LNCaP clone FGC (cell line): ENCODE results near the gene ZNF148.

Experiments
- DNase-seq: peaks from one replicate; pipeline ENCODE4 v3.0.0-alpha.2; 2011; ENCODE audit warnings: low read depth
- H3K4me3 ChIP-seq: 2 replicates; pipeline ENCODE4 v1.5.1; 2011; ENCODE audit warnings: mild to moderate bottlenecking, low read depth, low read length, control low read depth
- TF ChIP-seq, protein P1 (sequence below): IDR thresholded peaks from 2 replicates; pipeline ENCODE4 v1.5.1; 2012; ENCODE audit warnings: mild to moderate bottlenecking; ENCODE audit not compliant: control insufficient read depth, insufficient read depth; ENCODE audit errors: extremely low read depth

ZNF148 gene

DNA sequence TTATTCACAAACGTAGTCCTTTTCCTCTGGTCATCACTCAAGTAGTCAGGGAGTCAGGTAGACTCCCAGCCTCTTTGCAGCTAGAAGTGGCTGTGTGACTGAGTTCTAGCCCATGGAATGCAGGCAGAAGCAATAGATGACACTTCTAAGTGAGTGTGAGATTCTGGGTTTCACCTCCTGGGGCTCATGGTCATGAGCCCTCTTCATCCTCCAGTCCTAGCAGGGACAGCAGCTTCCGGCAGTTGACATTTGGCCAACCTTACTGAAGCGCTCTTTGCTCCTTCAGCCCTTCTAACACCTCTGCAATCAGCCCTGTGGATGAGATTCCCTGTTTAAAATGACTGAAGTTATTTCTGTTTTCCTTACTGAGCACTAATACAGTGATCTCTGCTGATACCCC lies 184.3 kb downstream of the ZNF148 start:
- DNase-seq, result no peak
- H3K4me3 ChIP-seq, result no peak overlapping the region
- TF ChIP-seq, protein P1, sequence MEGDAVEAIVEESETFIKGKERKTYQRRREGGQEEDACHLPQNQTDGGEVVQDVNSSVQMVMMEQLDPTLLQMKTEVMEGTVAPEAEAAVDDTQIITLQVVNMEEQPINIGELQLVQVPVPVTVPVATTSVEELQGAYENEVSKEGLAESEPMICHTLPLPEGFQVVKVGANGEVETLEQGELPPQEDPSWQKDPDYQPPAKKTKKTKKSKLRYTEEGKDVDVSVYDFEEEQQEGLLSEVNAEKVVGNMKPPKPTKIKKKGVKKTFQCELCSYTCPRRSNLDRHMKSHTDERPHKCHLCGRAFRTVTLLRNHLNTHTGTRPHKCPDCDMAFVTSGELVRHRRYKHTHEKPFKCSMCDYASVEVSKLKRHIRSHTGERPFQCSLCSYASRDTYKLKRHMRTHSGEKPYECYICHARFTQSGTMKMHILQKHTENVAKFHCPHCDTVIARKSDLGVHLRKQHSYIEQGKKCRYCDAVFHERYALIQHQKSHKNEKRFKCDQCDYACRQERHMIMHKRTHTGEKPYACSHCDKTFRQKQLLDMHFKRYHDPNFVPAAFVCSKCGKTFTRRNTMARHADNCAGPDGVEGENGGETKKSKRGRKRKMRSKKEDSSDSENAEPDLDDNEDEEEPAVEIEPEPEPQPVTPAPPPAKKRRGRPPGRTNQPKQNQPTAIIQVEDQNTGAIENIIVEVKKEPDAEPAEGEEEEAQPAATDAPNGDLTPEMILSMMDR, result no peak

DNA sequence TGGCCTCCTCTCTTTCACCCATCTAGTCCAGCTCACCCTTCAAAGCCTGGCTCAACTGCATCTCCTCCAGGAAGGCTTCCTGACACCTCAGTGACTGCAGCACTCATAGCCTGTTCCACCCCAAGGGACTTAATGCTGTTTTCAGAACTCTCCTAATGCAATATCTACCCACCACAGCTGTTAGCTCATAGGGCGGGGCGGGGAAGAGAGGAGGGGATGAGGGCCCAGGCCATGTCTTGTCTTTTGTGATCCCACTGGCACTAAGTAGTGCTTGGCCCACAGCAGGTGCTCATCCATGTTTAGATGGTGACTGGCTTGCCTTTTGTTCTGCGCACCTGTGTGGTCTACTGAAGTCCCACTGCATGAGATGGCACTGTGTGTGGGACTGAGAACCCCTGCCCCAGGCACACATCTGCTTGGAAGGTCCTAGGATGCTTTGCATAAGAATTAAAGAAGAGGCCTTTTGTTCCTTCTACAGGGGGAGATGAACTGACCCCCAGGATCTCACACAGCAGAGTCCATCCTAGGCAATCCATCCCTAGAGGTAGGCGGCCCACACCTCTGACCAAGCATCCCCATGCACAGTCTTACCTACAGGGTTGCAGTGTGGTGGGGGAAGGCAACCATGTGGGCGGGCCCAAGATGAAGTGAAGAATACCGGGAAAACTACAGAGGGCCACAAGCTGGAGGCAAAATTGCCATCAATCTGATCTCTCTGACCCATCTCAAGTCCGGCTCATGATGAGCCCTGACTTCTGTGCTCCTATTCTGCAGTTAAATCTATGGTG lies 185.6 kb downstream of the ZNF148 start:
- H3K4me3 ChIP-seq, result no peak overlapping the region
- DNase-seq, result no peak
- TF ChIP-seq, protein P1, result no peak

DNA sequence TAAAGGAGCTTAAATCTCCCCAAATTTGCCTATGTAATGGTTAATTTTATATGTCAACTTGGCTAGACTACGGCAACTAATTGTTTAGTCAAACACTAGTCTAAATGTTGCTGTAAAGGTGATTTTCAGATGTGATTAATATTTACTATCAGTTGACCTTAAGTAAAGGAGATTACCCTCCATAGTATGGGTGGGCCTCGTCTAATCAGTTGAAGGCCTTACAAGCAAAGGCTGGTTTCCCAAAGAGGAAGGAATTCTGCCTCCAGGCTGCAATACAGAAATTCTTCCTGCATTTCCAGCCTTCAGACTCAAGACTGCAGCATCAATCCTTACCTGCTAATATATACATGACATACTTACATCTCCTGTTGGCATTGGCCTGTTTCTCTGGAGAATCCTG lies 186.2 kb downstream of the ZNF148 start:
- H3K4me3 ChIP-seq, result no peak overlapping the region
- TF ChIP-seq, protein P1, result no peak
- no peak for DNase-seq

DNA sequence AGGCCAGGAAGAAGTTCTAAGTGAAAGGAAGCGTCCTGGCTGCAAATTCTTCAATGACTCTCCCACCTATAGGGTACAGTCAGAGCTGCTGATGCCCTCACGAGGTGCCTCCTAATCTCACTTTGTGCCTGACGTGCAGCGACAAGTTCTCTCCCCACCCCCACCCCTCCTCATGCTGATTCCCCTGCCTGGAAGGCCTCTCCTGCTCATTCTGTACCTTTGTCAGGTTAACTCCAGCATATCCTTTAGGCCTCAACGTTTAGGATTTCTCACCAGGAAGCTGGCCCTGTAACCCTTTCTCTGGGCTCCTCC lies 187.6 kb downstream of the ZNF148 start:
- no peak for DNase-seq
- TF ChIP-seq, protein P1, result no peak
- H3K4me3 ChIP-seq, result no peak overlapping the region

DNA sequence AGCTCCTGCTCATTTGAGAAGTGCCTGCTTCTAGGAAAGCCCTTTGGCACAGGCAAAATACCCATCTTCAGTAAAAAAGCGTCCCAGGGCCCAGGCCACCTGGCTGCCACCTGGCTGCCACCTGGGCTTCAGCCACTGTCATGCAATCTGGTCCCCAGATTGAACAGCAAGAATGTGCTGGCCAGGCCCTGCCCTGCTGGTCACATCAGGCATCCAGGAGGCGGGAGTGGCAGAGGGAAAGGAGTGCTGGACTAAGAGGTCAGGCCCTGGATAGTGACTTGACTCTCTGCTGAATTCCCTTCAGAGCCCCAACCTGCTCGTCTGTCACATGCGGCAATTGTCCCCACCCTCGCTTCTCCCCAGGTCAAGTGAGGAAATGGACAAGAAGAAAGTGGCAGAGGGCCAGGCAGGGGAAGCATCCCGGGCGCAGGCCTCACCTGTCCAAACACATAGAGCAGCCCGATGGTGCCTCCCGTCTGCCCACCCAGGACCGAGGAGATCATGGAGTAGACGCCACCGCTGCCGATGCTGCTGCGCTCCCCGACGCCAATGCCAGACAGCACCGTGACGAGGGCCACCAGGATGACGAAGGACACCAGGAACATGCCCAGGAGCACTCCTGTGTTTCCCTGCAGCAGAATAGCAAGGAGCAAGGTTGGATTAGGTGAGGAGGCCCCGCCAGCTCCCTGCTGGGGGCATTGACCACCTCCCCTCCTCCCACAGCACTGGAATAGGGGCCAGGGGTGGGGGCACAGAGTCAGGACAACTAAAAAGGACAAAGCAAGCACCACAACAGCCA lies 188.1 kb downstream of the ZNF148 start:
- TF ChIP-seq, protein P1, result no peak
- H3K4me3 ChIP-seq, result no peak overlapping the region
- DNase-seq, result no peak

DNA sequence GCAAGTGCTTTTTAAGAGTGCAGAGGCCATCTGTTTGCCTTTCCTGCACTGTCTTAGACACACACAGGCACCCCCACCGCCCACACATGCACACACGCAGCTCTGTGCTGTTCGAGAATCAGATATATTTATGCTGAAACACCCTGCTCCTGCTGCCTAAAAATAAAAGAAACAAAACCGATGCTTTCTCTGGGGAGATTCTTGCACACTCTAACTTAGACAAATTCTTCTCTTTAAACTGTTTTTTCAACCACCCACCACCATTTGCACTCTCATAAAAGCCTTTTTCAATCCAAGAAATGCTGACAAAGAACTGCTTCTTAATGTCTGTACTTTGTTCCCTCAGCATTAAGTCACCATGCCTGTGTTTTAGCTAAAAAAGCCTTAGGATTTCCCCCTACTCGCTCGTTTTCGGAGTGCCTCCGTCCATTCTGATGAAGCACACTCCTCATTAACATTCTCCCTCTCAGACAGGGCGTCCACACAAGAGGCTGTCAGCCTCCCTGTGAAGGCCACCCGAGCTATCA lies 188.8 kb downstream of the ZNF148 start:
- DNase-seq, result no peak
- H3K4me3 ChIP-seq, result no peak overlapping the region
- TF ChIP-seq, protein P1, result no peak

DNA sequence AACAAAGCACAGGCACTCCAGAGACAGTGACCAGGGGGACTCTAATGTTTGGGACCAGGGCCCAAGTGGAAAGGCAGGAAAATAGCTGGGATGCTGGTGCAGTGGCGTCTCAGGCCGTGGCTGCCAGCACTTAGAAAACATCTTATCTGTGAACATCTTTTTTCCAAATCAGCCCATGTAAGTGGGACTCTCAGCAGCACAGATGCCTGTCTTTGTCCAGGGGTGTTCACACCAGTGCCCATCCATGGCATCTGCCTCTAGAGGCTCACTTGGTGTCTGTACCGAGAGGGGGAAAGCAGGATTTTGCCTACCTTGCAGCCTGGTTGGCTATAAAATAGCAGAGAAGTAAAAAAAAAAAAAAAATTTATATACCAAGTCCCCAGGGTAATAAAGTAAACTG lies 189.3 kb downstream of the ZNF148 start:
- TF ChIP-seq, protein P1, result no peak
- no peak for DNase-seq
- H3K4me3 ChIP-seq, result no peak overlapping the region
